ENCODE data around the gene LRRIQ1. TPM values are rescaled to one million over a fixed set of nuclear protein-coding genes. Genes with fewer than 3 reads are reported as not detected.
A peak's percentile ranks its signal among the peaks of the same experiment; 100 is the strongest.

The LRRIQ1 gene
- total and polyA plus RNA-seq, 2 donors from 2014 or later = 2.4 to 8.5 TPM

GRCh38 chr12:85138833-85139232 lies 102.7 kb downstream of the LRRIQ1 start:
- Histone ChIP-seq H3K9ac (ENCODE audit: low read length in 3 of 3) (no peak overlapping the region), H3K36me3 (ENCODE audit: control insufficient read depth in 2 of 3, insufficient read depth in 3 of 3, low read length in 3 of 3) (no peaks in the 10 kb centered on the region), H3K27ac (ENCODE audit: low read depth in 2 of 2, low read length in 2 of 2) (no peak overlapping the region), H3K9me3 (ENCODE audit: control insufficient read depth in 2 of 3, insufficient read depth in 1 of 3, low read length in 3 of 3) (no peaks in the 10 kb centered on the region), H3K27me3 (ENCODE audit: control insufficient read depth, insufficient read depth, low read length) (no peaks in the 10 kb centered on the region), H3K4me1 (ENCODE audit: control insufficient read depth in 2 of 3, insufficient read depth in 2 of 3, low read depth in 1 of 3, low read length in 3 of 3) (no peaks in the 10 kb centered on the region), H3K4me3 (ENCODE audit: low read length in 3 of 3) (no peak overlapping the region)
- no peak for DNase-seq
- FAIRE-seq = no peak
- intact Hi-C loops (cut with DNase I) = no loop called here
- TF ChIP-seq CTCF (IDR thresholded peaks at IDR 0.05; ENCODE audit: borderline replicate concordance, extremely low read depth, insufficient read depth) = no peak

- Histone ChIP-seq H3K9ac (ENCODE audit: low read length in 3 of 3) (no peak overlapping the region), H3K36me3 (ENCODE audit: control insufficient read depth in 2 of 3, insufficient read depth in 3 of 3, low read length in 3 of 3) (no peaks in the 10 kb centered on the region), H3K27me3 (ENCODE audit: control insufficient read depth, insufficient read depth, low read length) (no peaks in the 10 kb centered on the region), H3K9me3 (ENCODE audit: control insufficient read depth in 2 of 3, insufficient read depth in 1 of 3, low read length in 3 of 3) (no peaks in the 10 kb centered on the region), H3K27ac (ENCODE audit: low read depth in 2 of 2, low read length in 2 of 2) (no peak overlapping the region), H3K4me3 (ENCODE audit: low read length in 3 of 3) (no peak overlapping the region), H3K4me1 (ENCODE audit: control insufficient read depth in 2 of 3, insufficient read depth in 2 of 3, low read depth in 1 of 3, low read length in 3 of 3) (no peaks in the 10 kb centered on the region)
- intact Hi-C loops (cut with DNase I) = no loop called here
- no peak for TF ChIP-seq CTCF (IDR thresholded peaks at IDR 0.05; ENCODE audit: borderline replicate concordance, extremely low read depth, insufficient read depth)
- DNase-seq (no peak), FAIRE-seq (no peak)
Observed at GRCh38 chr12:85147331-85147730, 111.2 kb downstream of the LRRIQ1 start.

GRCh38 chr12:85152311-85152729 lies 116.2 kb downstream of the LRRIQ1 start:
- H3K9me3 ChIP-seq (ENCODE audit: control insufficient read depth in 2 of 3, insufficient read depth in 1 of 3, low read length in 3 of 3) = no peaks in the 10 kb centered on the region
- no peak overlapping the region for H3K4me3 ChIP-seq (ENCODE audit: low read length in 3 of 3)
- no peak overlapping the region for H3K9ac ChIP-seq (ENCODE audit: low read length in 3 of 3)
- no peak for FAIRE-seq
- H3K27me3 ChIP-seq (ENCODE audit: control insufficient read depth, insufficient read depth, low read length) = no peaks in the 10 kb centered on the region
- no peak for TF ChIP-seq CTCF (IDR thresholded peaks at IDR 0.05; ENCODE audit: borderline replicate concordance, extremely low read depth, insufficient read depth)
- no peaks in the 10 kb centered on the region for H3K36me3 ChIP-seq (ENCODE audit: control insufficient read depth in 2 of 3, insufficient read depth in 3 of 3, low read length in 3 of 3)
- intact Hi-C loops (cut with DNase I) = no loop called here
- H3K27ac ChIP-seq (ENCODE audit: low read depth in 2 of 2, low read length in 2 of 2) = no peak overlapping the region
- DNase-seq = peak in 3 of 5 donors; percentile 13 to 95 (median 62)
- no peaks in the 10 kb centered on the region for H3K4me1 ChIP-seq (ENCODE audit: control insufficient read depth in 2 of 3, insufficient read depth in 2 of 3, low read depth in 1 of 3, low read length in 3 of 3)

GRCh38 chr12:85155791-85156190 lies 119.6 kb downstream of the LRRIQ1 start:
- H3K27ac ChIP-seq (ENCODE audit: low read depth in 2 of 2, low read length in 2 of 2) = no peak overlapping the region
- peak in 2 of 5 donors; percentile 40 to 79 for DNase-seq
- H3K36me3 ChIP-seq (ENCODE audit: control insufficient read depth in 2 of 3, insufficient read depth in 3 of 3, low read length in 3 of 3) = no peaks in the 10 kb centered on the region
- H3K27me3 ChIP-seq (ENCODE audit: control insufficient read depth, insufficient read depth, low read length) = no peaks in the 10 kb centered on the region
- peak overlapping the region in 1 of 3 donors; percentile 1 for H3K4me3 ChIP-seq (ENCODE audit: low read length in 3 of 3)
- H3K4me1 ChIP-seq (ENCODE audit: control insufficient read depth in 2 of 3, insufficient read depth in 2 of 3, low read depth in 1 of 3, low read length in 3 of 3) = no peaks in the 10 kb centered on the region
- H3K9me3 ChIP-seq (ENCODE audit: control insufficient read depth in 2 of 3, insufficient read depth in 1 of 3, low read length in 3 of 3) = no peaks in the 10 kb centered on the region
- intact Hi-C loops (cut with DNase I) = no loop called here
- no peak for FAIRE-seq
- TF ChIP-seq CTCF (IDR thresholded peaks at IDR 0.05; ENCODE audit: borderline replicate concordance, extremely low read depth, insufficient read depth) = no peak
- peak overlapping the region in 1 of 3 donors; percentile 4 for H3K9ac ChIP-seq (ENCODE audit: low read length in 3 of 3)

All from kidney (tissue), 14 donors.